Uterus (tissue), 2 donors: ENCODE results near the gene LTBP2.

Experiments used
- POLR2A ChIP-seq, 2 donors: fragments of 450-650 bp; IDR thresholded peaks; one replicate each; pipeline ENCODE4 v1.6.1; 2016; ENCODE audit warnings: antibody characterized with exemption in 2 of 2, mild to moderate bottlenecking in 1 of 2, moderate library complexity in 1 of 2
- TF ChIP-seq, protein P1 (sequence below), 4 experiments: fragments of 200-600 bp in 2 of 4; fragments of 450-650 bp in 2 of 4; sonication (generic) in 2 of 4; IDR thresholded peaks; one replicate each; pipeline ENCODE4 v1.5.1; 2016 to 2019; ENCODE audit warnings: antibody characterized with exemption in 4 of 4, mild to moderate bottlenecking in 2 of 4, moderate library complexity in 1 of 4

DNA sequence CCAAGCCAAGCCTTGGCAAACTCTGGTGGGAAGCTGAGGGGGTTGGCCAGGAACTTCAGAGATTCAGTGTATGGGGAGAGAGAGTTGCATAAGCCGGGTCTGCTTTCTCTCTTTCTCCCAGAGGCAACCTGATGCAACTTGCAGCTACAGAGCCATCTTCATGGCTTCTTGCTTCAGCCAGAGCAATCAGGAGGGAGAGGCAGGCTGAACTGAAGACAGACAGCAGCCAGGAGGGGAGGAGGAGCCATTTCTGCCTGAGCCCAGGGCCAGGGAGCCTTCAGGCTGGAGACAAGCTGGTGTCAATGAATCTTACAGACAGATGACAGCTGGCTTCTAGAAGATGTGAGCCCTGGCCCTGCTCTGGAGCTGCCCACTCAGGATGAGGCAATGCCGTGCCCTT lies 137.7 kb downstream of the LTBP2 start:
- no peak for TF ChIP-seq POLR2A (IDR thresholded peaks at IDR 0.05)
- TF ChIP-seq, protein P1, sequence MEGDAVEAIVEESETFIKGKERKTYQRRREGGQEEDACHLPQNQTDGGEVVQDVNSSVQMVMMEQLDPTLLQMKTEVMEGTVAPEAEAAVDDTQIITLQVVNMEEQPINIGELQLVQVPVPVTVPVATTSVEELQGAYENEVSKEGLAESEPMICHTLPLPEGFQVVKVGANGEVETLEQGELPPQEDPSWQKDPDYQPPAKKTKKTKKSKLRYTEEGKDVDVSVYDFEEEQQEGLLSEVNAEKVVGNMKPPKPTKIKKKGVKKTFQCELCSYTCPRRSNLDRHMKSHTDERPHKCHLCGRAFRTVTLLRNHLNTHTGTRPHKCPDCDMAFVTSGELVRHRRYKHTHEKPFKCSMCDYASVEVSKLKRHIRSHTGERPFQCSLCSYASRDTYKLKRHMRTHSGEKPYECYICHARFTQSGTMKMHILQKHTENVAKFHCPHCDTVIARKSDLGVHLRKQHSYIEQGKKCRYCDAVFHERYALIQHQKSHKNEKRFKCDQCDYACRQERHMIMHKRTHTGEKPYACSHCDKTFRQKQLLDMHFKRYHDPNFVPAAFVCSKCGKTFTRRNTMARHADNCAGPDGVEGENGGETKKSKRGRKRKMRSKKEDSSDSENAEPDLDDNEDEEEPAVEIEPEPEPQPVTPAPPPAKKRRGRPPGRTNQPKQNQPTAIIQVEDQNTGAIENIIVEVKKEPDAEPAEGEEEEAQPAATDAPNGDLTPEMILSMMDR (IDR thresholded peaks at IDR 0.05), result no peak
